ENCODE measurements around the gene GNA14. TPM values are rescaled to one million over a fixed set of nuclear protein-coding genes. Genes with fewer than 3 reads are reported as not detected.

GNA14 gene
- total RNA-seq, 1 experiment from 2014 or later = not detected

GRCh38 chr9:77523891-77524290, 124.2 kb downstream of the GNA14 start:
- no peaks in the 10 kb centered on the region for H3K27me3 ChIP-seq
- no peak for DNase-seq
- H3K9me3 ChIP-seq = no peaks in the 10 kb centered on the region
- no peaks in the 10 kb centered on the region for H3K36me3 ChIP-seq
- H3K4me3 ChIP-seq = no peak overlapping the region

- H3K9me3 ChIP-seq = no peaks in the 10 kb centered on the region
- DNase-seq = no peak
- H3K4me3 ChIP-seq = no peak overlapping the region
- no peaks in the 10 kb centered on the region for H3K36me3 ChIP-seq
- H3K27me3 ChIP-seq = no peaks in the 10 kb centered on the region
These were observed 127.0 kb downstream of the GNA14 start for GRCh38 chr9:77521091-77521490.

GRCh38 chr9:77518688-77519087, 129.4 kb downstream of the GNA14 start:
- Histone ChIP-seq H3K9me3 (no peaks in the 10 kb centered on the region), H3K27me3 (no peaks in the 10 kb centered on the region), H3K36me3 (no peaks in the 10 kb centered on the region), H3K4me3 (no peak overlapping the region)
- no peak for DNase-seq

- DNase-seq = no peak
- H3K9me3 ChIP-seq = no peaks in the 10 kb centered on the region
- H3K27me3 ChIP-seq = no peaks in the 10 kb centered on the region
- H3K36me3 ChIP-seq = no peaks in the 10 kb centered on the region
- H3K4me3 ChIP-seq = no peak overlapping the region
These were observed 131.3 kb downstream of the GNA14 start for GRCh38 chr9:77516781-77517180.

GRCh38 chr9:77514886-77515711, 133.0 kb downstream of the GNA14 start:
- H3K4me3 ChIP-seq = no peak overlapping the region
- no peaks in the 10 kb centered on the region for H3K9me3 ChIP-seq
- H3K36me3 ChIP-seq = no peaks in the 10 kb centered on the region
- no peaks in the 10 kb centered on the region for H3K27me3 ChIP-seq
- peak; percentile 43 for DNase-seq

- no peak overlapping the region for H3K4me3 ChIP-seq
- no peaks in the 10 kb centered on the region for H3K9me3 ChIP-seq
- H3K27me3 ChIP-seq = no peaks in the 10 kb centered on the region
- DNase-seq = no peak
- H3K36me3 ChIP-seq = no peaks in the 10 kb centered on the region
These were observed 134.7 kb downstream of the GNA14 start for GRCh38 chr9:77513457-77513856.

GRCh38 chr9:77512876-77513275, 135.2 kb downstream of the GNA14 start:
- no peak for DNase-seq
- H3K27me3 ChIP-seq = no peaks in the 10 kb centered on the region
- no peak overlapping the region for H3K4me3 ChIP-seq
- H3K9me3 ChIP-seq = no peaks in the 10 kb centered on the region
- no peaks in the 10 kb centered on the region for H3K36me3 ChIP-seq

- Histone ChIP-seq H3K36me3 (no peaks in the 10 kb centered on the region), H3K27me3 (no peaks in the 10 kb centered on the region), H3K9me3 (no peaks in the 10 kb centered on the region), H3K4me3 (no peak overlapping the region)
- DNase-seq = no peak
These were observed 136.6 kb downstream of the GNA14 start for GRCh38 chr9:77511525-77511924.

- DNase-seq = no peak
- H3K4me3 ChIP-seq = no peak overlapping the region
- H3K36me3 ChIP-seq = no peaks in the 10 kb centered on the region
- H3K27me3 ChIP-seq = no peaks in the 10 kb centered on the region
- H3K9me3 ChIP-seq = no peaks in the 10 kb centered on the region
These were observed 137.5 kb downstream of the GNA14 start for GRCh38 chr9:77510666-77511065.

- H3K9me3 ChIP-seq = no peaks in the 10 kb centered on the region
- H3K36me3 ChIP-seq = no peaks in the 10 kb centered on the region
- DNase-seq = no peak
- no peak overlapping the region for H3K4me3 ChIP-seq
- no peaks in the 10 kb centered on the region for H3K27me3 ChIP-seq
These were observed 139.7 kb downstream of the GNA14 start for GRCh38 chr9:77508396-77508795.

- DNase-seq = no peak
- H3K36me3 ChIP-seq = no peaks in the 10 kb centered on the region
- H3K4me3 ChIP-seq = no peak overlapping the region
- H3K9me3 ChIP-seq = no peaks in the 10 kb centered on the region
- H3K27me3 ChIP-seq = no peaks in the 10 kb centered on the region
These were observed 140.7 kb downstream of the GNA14 start for GRCh38 chr9:77507212-77507961.

- Histone ChIP-seq H3K36me3 (no peaks in the 10 kb centered on the region), H3K9me3 (no peaks in the 10 kb centered on the region), H3K4me3 (no peak overlapping the region), H3K27me3 (no peaks in the 10 kb centered on the region)
- no peak for DNase-seq
These were observed 142.9 kb downstream of the GNA14 start for GRCh38 chr9:77505232-77505631.

- H3K27me3 ChIP-seq = no peaks in the 10 kb centered on the region
- no peaks in the 10 kb centered on the region for H3K9me3 ChIP-seq
- no peaks in the 10 kb centered on the region for H3K36me3 ChIP-seq
- no peak overlapping the region for H3K4me3 ChIP-seq
- DNase-seq = no peak
These were observed 145.6 kb downstream of the GNA14 start for GRCh38 chr9:77502568-77502967.

- DNase-seq = no peak
- no peaks in the 10 kb centered on the region for H3K27me3 ChIP-seq
- H3K36me3 ChIP-seq = no peaks in the 10 kb centered on the region
- H3K9me3 ChIP-seq = no peaks in the 10 kb centered on the region
- no peak overlapping the region for H3K4me3 ChIP-seq
These were observed 149.2 kb downstream of the GNA14 start for GRCh38 chr9:77498891-77499290.

GRCh38 chr9:77497322-77498198, 150.6 kb downstream of the GNA14 start:
- H3K4me3 ChIP-seq = no peak overlapping the region
- no peaks in the 10 kb centered on the region for H3K9me3 ChIP-seq
- no peaks in the 10 kb centered on the region for H3K36me3 ChIP-seq
- DNase-seq = no peak
- no peaks in the 10 kb centered on the region for H3K27me3 ChIP-seq

- no peak overlapping the region for H3K4me3 ChIP-seq
- 0 out of 2 replicates have a peak, but pooled peaks cover 2% of the 10 kb centered on the region for H3K9me3 ChIP-seq
- no peaks in the 10 kb centered on the region for H3K27me3 ChIP-seq
- peak; percentile 41 for DNase-seq
- no peaks in the 10 kb centered on the region for H3K36me3 ChIP-seq
These were observed 152.1 kb downstream of the GNA14 start for GRCh38 chr9:77495834-77496671.

All from MG63 (cell line).